ENCODE data around the gene HS6ST2.

DNA sequence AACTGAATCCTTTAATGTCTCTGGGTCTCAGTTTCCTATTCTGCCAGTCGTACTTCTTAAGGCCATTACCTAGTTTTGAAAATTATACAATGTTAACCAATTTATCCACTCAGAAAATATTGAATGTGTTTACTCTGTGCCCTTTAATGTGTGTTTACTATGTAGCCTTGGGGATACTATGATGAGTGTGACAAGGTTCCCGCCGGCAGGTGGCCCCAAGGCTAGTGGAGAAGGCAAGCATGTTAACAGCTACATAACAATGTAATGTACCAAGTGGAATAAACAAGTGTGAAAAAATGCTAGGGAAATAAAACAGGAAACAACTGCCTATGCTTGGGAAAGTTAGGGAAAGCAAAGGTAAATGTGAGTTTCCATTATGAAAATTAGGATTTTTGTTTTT is 282.3 kb downstream of the HS6ST2 start:
- TF ChIP-seq, protein P1, sequence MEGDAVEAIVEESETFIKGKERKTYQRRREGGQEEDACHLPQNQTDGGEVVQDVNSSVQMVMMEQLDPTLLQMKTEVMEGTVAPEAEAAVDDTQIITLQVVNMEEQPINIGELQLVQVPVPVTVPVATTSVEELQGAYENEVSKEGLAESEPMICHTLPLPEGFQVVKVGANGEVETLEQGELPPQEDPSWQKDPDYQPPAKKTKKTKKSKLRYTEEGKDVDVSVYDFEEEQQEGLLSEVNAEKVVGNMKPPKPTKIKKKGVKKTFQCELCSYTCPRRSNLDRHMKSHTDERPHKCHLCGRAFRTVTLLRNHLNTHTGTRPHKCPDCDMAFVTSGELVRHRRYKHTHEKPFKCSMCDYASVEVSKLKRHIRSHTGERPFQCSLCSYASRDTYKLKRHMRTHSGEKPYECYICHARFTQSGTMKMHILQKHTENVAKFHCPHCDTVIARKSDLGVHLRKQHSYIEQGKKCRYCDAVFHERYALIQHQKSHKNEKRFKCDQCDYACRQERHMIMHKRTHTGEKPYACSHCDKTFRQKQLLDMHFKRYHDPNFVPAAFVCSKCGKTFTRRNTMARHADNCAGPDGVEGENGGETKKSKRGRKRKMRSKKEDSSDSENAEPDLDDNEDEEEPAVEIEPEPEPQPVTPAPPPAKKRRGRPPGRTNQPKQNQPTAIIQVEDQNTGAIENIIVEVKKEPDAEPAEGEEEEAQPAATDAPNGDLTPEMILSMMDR (IDR thresholded peaks at IDR 0.05) = no peak
- TF ChIP-seq POLR2A (IDR thresholded peaks at IDR 0.05) (no peak), EP300 (IDR thresholded peaks at IDR 0.05) (no peak)

Data from tibial nerve (tissue), 4 donors.